ENCODE results near the gene TUBA8. TPM values are rescaled to one million over a fixed set of nuclear protein-coding genes. Genes with fewer than 3 reads are reported as not detected.
"Not testable (repeated sequence)": the region's sequence is repeated elsewhere in the genome, so short reads cannot be mapped to it uniquely, and the experiment has no call there.

Gene TUBA8
- total and polyA plus RNA-seq, 2 donors from 2014 or later: 1.1 to 5.9 TPM

DNA sequence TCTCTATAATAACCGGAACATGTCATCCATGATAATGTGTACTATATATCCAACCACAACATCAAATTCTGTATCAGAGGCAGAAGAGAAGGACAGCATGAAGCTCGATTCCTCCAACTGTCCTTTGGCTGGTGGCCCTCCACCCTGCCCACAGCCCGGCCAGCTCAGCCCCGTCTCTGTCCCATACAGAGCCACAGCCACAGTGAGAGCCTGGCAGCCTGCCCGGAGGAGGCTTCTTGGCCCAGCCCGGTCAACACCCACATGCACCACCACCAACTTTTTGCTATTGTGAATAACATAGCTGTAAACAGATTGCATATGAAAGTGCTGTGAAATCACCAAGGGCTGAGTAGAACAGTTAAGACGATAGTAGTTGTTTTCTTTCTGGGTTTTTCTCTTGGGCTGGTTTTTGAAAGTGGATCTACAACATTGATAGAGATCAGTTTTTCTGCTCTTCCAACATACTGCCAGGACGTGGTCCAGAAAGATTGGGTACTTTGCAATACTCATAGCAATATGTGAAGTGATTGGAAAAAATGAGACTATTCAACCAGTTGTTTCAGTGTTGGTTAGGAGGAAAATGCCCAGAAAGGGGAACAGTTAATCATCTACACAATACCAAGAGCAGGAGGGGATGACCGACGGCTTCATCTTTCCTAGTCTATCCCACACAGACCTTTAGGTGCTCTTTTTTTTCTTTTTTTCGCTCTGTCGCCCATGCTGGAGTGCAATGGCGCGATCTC lies 6.9 kb upstream of the TUBA8 start:
- FAIRE-seq: no peak
- H3K9ac ChIP-seq (ENCODE audit: low read length in 3 of 3): no peak overlapping the region
- DNase-seq: no peak
- H3K36me3 ChIP-seq (ENCODE audit: control insufficient read depth in 2 of 3, insufficient read depth in 3 of 3, low read length in 3 of 3): no peaks in the 10 kb centered on the region
- intact Hi-C loops (cut with DNase I): no loop called here
- TF ChIP-seq, protein P1, sequence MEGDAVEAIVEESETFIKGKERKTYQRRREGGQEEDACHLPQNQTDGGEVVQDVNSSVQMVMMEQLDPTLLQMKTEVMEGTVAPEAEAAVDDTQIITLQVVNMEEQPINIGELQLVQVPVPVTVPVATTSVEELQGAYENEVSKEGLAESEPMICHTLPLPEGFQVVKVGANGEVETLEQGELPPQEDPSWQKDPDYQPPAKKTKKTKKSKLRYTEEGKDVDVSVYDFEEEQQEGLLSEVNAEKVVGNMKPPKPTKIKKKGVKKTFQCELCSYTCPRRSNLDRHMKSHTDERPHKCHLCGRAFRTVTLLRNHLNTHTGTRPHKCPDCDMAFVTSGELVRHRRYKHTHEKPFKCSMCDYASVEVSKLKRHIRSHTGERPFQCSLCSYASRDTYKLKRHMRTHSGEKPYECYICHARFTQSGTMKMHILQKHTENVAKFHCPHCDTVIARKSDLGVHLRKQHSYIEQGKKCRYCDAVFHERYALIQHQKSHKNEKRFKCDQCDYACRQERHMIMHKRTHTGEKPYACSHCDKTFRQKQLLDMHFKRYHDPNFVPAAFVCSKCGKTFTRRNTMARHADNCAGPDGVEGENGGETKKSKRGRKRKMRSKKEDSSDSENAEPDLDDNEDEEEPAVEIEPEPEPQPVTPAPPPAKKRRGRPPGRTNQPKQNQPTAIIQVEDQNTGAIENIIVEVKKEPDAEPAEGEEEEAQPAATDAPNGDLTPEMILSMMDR (IDR thresholded peaks at IDR 0.05; ENCODE audit: borderline replicate concordance, extremely low read depth, insufficient read depth): no peak
- no peaks in the 10 kb centered on the region for H3K9me3 ChIP-seq (ENCODE audit: control insufficient read depth in 2 of 3, insufficient read depth in 1 of 3, low read length in 3 of 3)
- peaks cover 0 to 2% (median 0%) of the 10 kb centered on the region in 3 donors for H3K4me1 ChIP-seq (ENCODE audit: control insufficient read depth in 2 of 3, insufficient read depth in 2 of 3, low read depth in 1 of 3, low read length in 3 of 3)
- no peak overlapping the region for H3K4me3 ChIP-seq (ENCODE audit: low read length in 3 of 3)
- no peak overlapping the region for H3K27ac ChIP-seq (ENCODE audit: low read depth in 2 of 2, low read length in 2 of 2)
- no peaks in the 10 kb centered on the region for H3K27me3 ChIP-seq (ENCODE audit: control insufficient read depth, insufficient read depth, low read length)

DNA sequence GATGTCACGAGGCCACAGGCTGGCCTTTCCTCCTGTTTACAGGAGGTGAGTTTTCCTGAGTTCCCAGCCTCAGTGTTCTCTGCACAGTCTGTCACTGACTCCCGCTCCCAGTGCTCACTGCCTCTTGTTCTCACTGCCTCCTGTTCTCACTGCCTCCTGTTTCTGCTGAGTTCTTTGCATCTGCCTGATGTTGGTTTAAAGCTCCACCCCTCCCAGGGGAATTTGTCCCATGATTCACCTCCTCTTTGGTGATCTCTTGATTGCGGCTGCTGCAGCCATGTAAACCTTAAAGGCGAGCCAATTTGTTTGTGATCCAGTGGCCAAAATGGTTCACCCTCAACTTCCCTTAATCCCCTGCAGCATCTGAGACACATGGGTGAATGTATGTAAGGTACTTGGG lies 6.0 kb upstream of the TUBA8 start:
- no peaks in the 10 kb centered on the region for H3K9me3 ChIP-seq (ENCODE audit: control insufficient read depth in 2 of 3, insufficient read depth in 1 of 3, low read length in 3 of 3)
- TF ChIP-seq, protein P1 (IDR thresholded peaks at IDR 0.05; ENCODE audit: borderline replicate concordance, extremely low read depth, insufficient read depth): no peak
- no peak overlapping the region for H3K9ac ChIP-seq (ENCODE audit: low read length in 3 of 3)
- FAIRE-seq (no peak), DNase-seq (no peak)
- no peaks in the 10 kb centered on the region for H3K36me3 ChIP-seq (ENCODE audit: control insufficient read depth in 2 of 3, insufficient read depth in 3 of 3, low read length in 3 of 3)
- intact Hi-C loops (cut with DNase I): no loop called here
- H3K27ac ChIP-seq (ENCODE audit: low read depth in 2 of 2, low read length in 2 of 2): no peak overlapping the region
- H3K4me3 ChIP-seq (ENCODE audit: low read length in 3 of 3): no peak overlapping the region
- no peaks in the 10 kb centered on the region for H3K27me3 ChIP-seq (ENCODE audit: control insufficient read depth, insufficient read depth, low read length)
- peaks cover 0 to 3% (median 0%) of the 10 kb centered on the region in 3 donors for H3K4me1 ChIP-seq (ENCODE audit: control insufficient read depth in 2 of 3, insufficient read depth in 2 of 3, low read depth in 1 of 3, low read length in 3 of 3)

- H3K4me1 ChIP-seq (ENCODE audit: control insufficient read depth in 2 of 3, insufficient read depth in 2 of 3, low read depth in 1 of 3, low read length in 3 of 3): peaks cover 0 to 11% (median 0%) of the 10 kb centered on the region in 3 donors
- FAIRE-seq; H3K4me3 ChIP-seq (ENCODE audit: low read length in 3 of 3); H3K27ac ChIP-seq (ENCODE audit: low read depth in 2 of 2, low read length in 2 of 2); DNase-seq; H3K9me3 ChIP-seq (ENCODE audit: control insufficient read depth in 2 of 3, insufficient read depth in 1 of 3, low read length in 3 of 3); intact Hi-C loops (cut with DNase I); H3K36me3 ChIP-seq (ENCODE audit: control insufficient read depth in 2 of 3, insufficient read depth in 3 of 3, low read length in 3 of 3); H3K27me3 ChIP-seq (ENCODE audit: control insufficient read depth, insufficient read depth, low read length); H3K9ac ChIP-seq (ENCODE audit: low read length in 3 of 3): not testable (repeated sequence)
Observed at GRCh38 chr22:18105981-18106380, 4.6 kb upstream of the TUBA8 start.

GRCh38 chr22:18106550-18107341 lies 3.9 kb upstream of the TUBA8 start:
- H3K27me3 ChIP-seq (ENCODE audit: control insufficient read depth, insufficient read depth, low read length); H3K4me3 ChIP-seq (ENCODE audit: low read length in 3 of 3); H3K9me3 ChIP-seq (ENCODE audit: control insufficient read depth in 2 of 3, insufficient read depth in 1 of 3, low read length in 3 of 3); H3K36me3 ChIP-seq (ENCODE audit: control insufficient read depth in 2 of 3, insufficient read depth in 3 of 3, low read length in 3 of 3); H3K27ac ChIP-seq (ENCODE audit: low read depth in 2 of 2, low read length in 2 of 2); DNase-seq; FAIRE-seq; H3K9ac ChIP-seq (ENCODE audit: low read length in 3 of 3); intact Hi-C loops (cut with DNase I): not testable (repeated sequence)
- H3K4me1 ChIP-seq (ENCODE audit: control insufficient read depth in 2 of 3, insufficient read depth in 2 of 3, low read depth in 1 of 3, low read length in 3 of 3): peaks cover 0 to 11% (median 0%) of the 10 kb centered on the region in 3 donors

Measured in kidney (tissue), 14 donors.